HG02884 (cell line): ENCODE data around the gene POGK.

Experiments used
- ATAC-seq: cut with Tn5 transposase; IDR thresholded peaks from one replicate; pipeline ENCODE4 v1.9.1; 2021; ENCODE audit warnings: mild to moderate bottlenecking, moderate library complexity; ENCODE audit not compliant: unreplicated experiment

The POGK gene

DNA sequence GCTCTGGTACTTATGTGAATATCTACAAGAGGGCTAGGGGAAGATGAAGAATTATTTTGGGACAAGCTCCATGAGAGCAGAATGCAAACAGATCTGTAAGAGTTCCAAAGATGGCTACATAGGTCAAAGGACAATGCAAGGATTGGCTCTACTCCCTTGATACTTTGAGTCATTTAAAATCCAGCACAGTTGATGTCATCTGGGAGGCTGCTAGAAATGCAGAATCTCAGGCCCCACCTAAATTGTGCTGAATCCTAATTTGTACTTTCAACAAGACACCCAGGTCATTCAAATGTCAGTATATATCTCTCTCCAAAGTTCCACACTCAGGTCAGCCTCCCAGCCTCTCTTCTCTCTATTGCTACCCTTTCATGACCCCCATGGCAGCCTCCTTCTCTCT lies 60.5 kb downstream of the POGK start:
- ATAC-seq, result no peak

DNA sequence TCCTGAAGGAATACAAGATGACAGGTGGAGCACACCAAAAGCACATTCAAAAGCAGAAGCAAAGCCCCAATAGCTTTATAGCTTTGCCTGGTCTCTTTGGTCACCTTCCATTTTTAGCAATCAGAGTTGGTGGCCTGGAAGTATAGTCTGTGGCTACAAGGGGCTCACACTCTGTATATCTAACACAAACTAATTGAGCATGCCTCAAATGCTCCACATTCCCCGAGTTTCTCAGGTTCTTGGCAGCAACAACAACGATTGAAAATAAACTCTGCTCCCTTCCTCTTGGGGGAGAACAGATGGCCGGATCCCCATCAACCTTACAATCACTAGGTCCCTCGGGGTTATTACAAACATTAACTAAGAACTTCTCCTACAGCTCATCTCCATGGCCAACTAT lies 61.7 kb downstream of the POGK start:
- no peak for ATAC-seq

DNA sequence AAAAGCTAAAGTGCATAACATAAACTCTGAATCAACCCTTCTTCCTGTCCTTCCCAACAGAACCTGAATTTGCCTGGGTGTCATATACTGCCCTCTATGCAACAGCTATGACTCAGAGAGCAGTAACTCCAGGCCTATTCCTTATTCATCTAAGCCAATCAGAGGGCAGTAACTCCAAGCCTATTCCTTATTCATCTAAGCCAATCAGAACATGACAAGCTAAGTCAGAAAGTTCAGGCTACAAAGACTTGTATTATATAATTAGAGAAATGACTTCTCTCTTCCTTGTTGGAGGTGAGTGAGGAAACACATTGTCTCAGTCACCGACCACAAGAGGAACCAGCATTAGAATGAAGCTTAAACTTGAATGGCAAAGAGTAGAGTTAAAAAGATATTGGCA lies 63.0 kb downstream of the POGK start:
- no peak for ATAC-seq

DNA sequence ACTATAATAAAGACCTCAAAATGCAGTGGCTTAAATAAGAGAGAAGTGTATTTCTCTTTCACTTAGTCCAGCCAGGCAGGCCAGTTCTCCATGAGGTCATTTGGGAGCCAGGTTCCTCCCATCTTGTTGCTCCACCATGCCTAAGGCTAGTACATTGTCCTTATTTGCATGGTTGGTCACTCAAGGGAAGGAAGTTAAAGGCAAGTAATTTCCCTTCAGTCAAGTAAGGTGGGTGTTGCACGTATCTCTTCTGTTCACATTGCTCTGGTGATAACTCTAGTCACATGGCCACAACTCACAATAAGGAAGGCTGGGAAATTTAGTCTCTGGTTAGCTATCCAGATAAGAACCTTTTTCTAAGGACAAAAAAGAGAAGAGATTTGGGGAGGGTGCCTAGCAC lies 64.0 kb downstream of the POGK start:
- ATAC-seq, result no peak

DNA sequence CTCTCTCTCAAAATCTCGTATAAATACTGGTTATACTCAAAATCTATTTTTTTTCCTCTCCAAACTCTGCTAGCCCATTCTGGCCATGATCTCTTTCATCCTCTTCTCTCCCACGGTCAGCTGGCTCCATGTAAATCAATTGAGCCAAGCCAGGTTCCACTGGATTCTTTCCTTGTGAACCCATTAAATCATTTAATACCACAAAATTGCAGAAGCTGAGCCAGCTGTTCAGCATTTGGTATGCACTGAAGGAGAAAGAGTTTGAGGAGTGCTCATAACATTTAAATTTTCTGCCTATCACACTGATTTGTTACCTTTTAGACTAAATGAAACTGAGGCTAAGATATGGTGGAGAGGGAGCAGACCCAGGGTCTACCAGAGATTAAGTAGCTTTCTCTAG lies 65.9 kb downstream of the POGK start:
- no peak for ATAC-seq

DNA sequence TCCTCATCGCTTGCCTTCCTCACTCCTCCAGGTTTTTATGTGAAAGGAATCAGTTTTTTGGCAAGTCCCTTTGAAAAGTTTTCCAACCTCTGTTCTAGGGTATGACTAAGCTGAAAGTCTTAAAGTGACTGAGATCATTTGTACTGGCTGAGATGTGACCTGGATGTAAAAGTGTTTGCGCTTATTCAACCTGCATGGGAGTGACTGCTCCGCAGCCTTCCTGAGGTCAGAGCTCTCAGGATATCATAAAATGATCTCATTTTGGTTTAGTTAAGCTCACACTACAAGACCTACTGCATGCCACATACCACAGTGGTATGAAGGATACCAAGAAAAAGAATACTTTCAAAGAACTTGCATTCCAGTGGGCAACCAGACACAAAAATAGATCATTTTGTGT lies 66.6 kb downstream of the POGK start:
- ATAC-seq, result no peak
